DOHH2 (cell line): ENCODE data around the gene HS3ST4.

Source experiments
- H3F3A ChIP-seq: fragments of 200-600 bp; sonication (generic), shearing (Covaris generic); 2 replicates; pipeline ENCODE4 v1.6.0; 2016; ENCODE audit warnings: antibody characterized with exemption, mild to moderate bottlenecking; ENCODE audit not compliant: control insufficient read depth, insufficient read depth
- H3K27ac ChIP-seq: fragments of 200-600 bp; sonication (generic); 2 replicates; pipeline ENCODE4 v1.5.1; 2014; ENCODE audit warnings: low read depth, mild to moderate bottlenecking, low read length, moderate library complexity
- H3K27me3 ChIP-seq: fragments of 200-600 bp; sonication (generic); 2 replicates; pipeline ENCODE4 v1.6.1; 2014; ENCODE audit warnings: mild to moderate bottlenecking, low read length, mixed read lengths; ENCODE audit not compliant: control insufficient read depth
- H3K36me3 ChIP-seq: fragments of 200-600 bp; sonication (generic); 2 replicates; pipeline ENCODE4 v1.6.1; 2014; ENCODE audit warnings: mild to moderate bottlenecking, low read length, moderate library complexity, mixed read lengths; ENCODE audit not compliant: control insufficient read depth
- H3K4me1 ChIP-seq: fragments of 200-600 bp; sonication (generic); 2 replicates; pipeline ENCODE4 v1.6.1; 2014; ENCODE audit warnings: mild to moderate bottlenecking, low read length, mixed read lengths; ENCODE audit not compliant: control insufficient read depth
- H3K4me2 ChIP-seq: fragments of 200-600 bp; sonication (generic); 2 replicates; pipeline ENCODE4 v1.6.0; 2014; ENCODE audit warnings: mild to moderate bottlenecking, low read length, moderate library complexity
- H3K4me3 ChIP-seq: fragments of 200-600 bp; sonication (generic); 2 replicates; pipeline ENCODE4 v1.5.1; 2014; ENCODE audit warnings: mild to moderate bottlenecking, low read length, mixed read lengths
- H3K79me2 ChIP-seq: fragments of 200-600 bp; sonication (generic); 2 replicates; pipeline ENCODE4 v1.6.1; 2014; ENCODE audit warnings: mild to moderate bottlenecking, low read length, mixed read lengths; ENCODE audit not compliant: control insufficient read depth
- H3K9me2 ChIP-seq: fragments of 200-600 bp; sonication (generic); replicated peaks from 2 replicates; pipeline ENCODE4 v1.6.1; 2014; ENCODE audit warnings: mild to moderate bottlenecking, low read length, mixed read lengths; ENCODE audit not compliant: control insufficient read depth
- H3K9me3 ChIP-seq: fragments of 200-600 bp; sonication (generic); 2 replicates; pipeline ENCODE4 v1.6.1; 2014; ENCODE audit warnings: antibody characterized with exemption, low read length, mixed read lengths; ENCODE audit not compliant: control insufficient read depth, insufficient read depth
- H4K20me1 ChIP-seq: fragments of 200-600 bp; sonication (generic); 2 replicates; pipeline ENCODE4 v1.6.0; 2014; ENCODE audit warnings: low read depth, mild to moderate bottlenecking, antibody characterized with exemption, low read length, moderate library complexity; ENCODE audit not compliant: control insufficient read depth, insufficient read depth
- EZH2phosphoT487 ChIP-seq: fragments of 200-600 bp; sonication (generic); IDR thresholded peaks from 2 replicates; pipeline ENCODE4 v1.6.1; 2017; ENCODE audit warnings: borderline replicate concordance, mild to moderate bottlenecking, antibody characterized with exemption, low read length, moderate library complexity, mixed read lengths
- TF ChIP-seq, protein P1 (sequence below): fragments of 200-600 bp; sonication (generic); IDR thresholded peaks from one replicate; pipeline ENCODE4 v1.5.1; 2014; ENCODE audit warnings: antibody characterized with exemption, mild to moderate bottlenecking, low read depth, low read length; ENCODE audit not compliant: poor library complexity, severe bottlenecking

Gene HS3ST4

DNA sequence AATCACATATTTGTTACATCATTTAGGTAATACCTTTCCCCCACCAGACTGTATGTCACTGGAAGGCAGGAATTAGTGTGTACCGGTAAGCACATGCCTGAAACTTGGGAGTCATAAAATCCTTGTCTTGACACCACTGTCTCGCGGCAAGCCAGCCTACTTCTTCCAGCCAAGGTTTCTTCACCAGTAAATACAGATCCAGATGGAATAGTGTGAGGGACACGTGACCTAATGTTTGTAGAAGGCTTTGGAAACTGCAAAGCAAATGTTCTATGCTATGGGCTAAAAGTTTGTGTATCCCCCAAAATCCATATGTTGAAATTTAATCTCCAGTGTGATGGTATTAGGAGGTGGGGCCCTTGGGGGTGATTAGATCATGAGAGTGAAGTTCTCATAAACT, 126.1 kb downstream of the HS3ST4 start:
- Histone ChIP-seq H3K27me3 (no peaks in the 10 kb centered on the region), H3F3A (no peaks in the 10 kb centered on the region), H3K9me3 (no peaks in the 10 kb centered on the region), H3K4me2 (no peak overlapping the region), H3K79me2 (no peaks in the 10 kb centered on the region), H3K27ac (no peak overlapping the region), H3K36me3 (no peaks in the 10 kb centered on the region), H3K9me2 (no peaks in the 10 kb centered on the region), H3K4me3 (no peak overlapping the region), H3K4me1 (no peaks in the 10 kb centered on the region), H4K20me1 (no peaks in the 10 kb centered on the region)
- TF ChIP-seq, protein P1, sequence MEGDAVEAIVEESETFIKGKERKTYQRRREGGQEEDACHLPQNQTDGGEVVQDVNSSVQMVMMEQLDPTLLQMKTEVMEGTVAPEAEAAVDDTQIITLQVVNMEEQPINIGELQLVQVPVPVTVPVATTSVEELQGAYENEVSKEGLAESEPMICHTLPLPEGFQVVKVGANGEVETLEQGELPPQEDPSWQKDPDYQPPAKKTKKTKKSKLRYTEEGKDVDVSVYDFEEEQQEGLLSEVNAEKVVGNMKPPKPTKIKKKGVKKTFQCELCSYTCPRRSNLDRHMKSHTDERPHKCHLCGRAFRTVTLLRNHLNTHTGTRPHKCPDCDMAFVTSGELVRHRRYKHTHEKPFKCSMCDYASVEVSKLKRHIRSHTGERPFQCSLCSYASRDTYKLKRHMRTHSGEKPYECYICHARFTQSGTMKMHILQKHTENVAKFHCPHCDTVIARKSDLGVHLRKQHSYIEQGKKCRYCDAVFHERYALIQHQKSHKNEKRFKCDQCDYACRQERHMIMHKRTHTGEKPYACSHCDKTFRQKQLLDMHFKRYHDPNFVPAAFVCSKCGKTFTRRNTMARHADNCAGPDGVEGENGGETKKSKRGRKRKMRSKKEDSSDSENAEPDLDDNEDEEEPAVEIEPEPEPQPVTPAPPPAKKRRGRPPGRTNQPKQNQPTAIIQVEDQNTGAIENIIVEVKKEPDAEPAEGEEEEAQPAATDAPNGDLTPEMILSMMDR = no peak
- TF ChIP-seq EZH2phosphoT487 = no peak

DNA sequence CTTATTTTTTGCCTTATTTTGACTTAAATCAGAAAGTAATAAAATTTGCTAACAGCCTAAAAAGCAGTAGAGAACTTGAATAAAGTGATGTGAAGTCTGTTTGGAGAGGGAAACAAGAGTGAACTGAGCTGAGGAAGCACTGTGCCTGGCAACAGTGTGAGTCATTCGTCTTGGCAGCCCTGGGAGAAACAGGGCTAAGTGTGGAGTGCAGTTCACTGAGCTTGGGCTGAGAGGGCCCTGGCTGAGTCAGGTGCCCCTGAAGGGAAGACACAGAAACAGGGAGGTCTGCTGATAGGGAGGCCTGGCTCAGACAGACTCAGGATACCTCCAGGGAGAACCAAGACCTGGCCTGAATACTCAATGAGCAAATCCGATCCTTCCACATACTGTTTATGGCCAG, 132.1 kb downstream of the HS3ST4 start:
- Histone ChIP-seq H3K4me1 (no peaks in the 10 kb centered on the region), H3K4me3 (no peak overlapping the region), H3K36me3 (no peaks in the 10 kb centered on the region), H3F3A (no peaks in the 10 kb centered on the region), H3K4me2 (no peak overlapping the region), H4K20me1 (no peaks in the 10 kb centered on the region), H3K9me3 (no peaks in the 10 kb centered on the region), H3K9me2 (no peaks in the 10 kb centered on the region), H3K79me2 (no peaks in the 10 kb centered on the region), H3K27me3 (no peaks in the 10 kb centered on the region), H3K27ac (no peak overlapping the region)
- TF ChIP-seq EZH2phosphoT487 = no peak

DNA sequence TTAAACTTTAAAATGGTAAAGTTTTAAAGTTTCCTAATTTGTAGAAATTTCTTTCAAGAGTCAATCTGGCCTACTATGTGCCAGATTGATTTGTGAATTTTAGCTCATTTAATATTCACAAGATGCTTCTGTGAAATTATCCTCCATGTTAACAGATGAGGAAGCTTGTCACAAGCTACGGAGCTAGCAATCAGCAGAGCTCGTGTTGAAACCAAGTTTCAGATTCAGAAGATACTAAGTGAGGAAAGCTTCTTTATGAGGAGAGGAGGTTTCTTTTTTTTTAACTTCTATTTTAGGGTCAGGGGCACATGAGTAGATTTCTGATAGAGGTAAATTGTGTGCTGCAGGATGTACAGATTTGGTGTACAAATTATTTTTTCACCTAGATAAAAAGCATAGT, 135.9 kb downstream of the HS3ST4 start:
- no peak overlapping the region for H3K27ac ChIP-seq
- H4K20me1 ChIP-seq = no peaks in the 10 kb centered on the region
- H3K36me3 ChIP-seq = no peaks in the 10 kb centered on the region
- H3K27me3 ChIP-seq = no peaks in the 10 kb centered on the region
- no peaks in the 10 kb centered on the region for H3K79me2 ChIP-seq
- no peaks in the 10 kb centered on the region for H3K9me2 ChIP-seq
- TF ChIP-seq EZH2phosphoT487 = no peak
- TF ChIP-seq, protein P1 = no peak
- H3K4me2 ChIP-seq = no peak overlapping the region
- no peaks in the 10 kb centered on the region for H3F3A ChIP-seq
- no peaks in the 10 kb centered on the region for H3K4me1 ChIP-seq
- H3K4me3 ChIP-seq = no peak overlapping the region
- H3K9me3 ChIP-seq = no peaks in the 10 kb centered on the region

DNA sequence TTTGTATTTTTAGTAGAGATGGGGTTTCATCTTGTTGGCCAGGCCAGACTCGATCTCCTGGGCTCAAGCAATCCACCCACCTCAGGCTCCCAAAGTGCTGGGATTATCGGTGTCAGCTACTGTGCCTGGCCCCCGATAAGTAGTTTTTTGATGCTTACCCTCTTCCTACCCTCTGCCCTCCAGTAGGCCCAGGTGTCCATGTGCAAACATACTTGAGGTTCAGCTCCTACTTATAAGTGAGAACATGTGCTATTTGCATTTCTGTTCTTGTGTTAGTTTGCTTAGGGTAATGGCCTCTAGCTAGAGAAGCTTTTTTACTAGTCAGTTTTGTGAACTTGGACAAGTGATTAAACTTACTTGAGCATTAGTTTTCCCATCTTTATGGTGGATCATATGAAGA, 136.8 kb downstream of the HS3ST4 start:
- no peaks in the 10 kb centered on the region for H3F3A ChIP-seq
- no peaks in the 10 kb centered on the region for H3K9me3 ChIP-seq
- no peaks in the 10 kb centered on the region for H3K27me3 ChIP-seq
- H3K4me3 ChIP-seq = no peak overlapping the region
- TF ChIP-seq, protein P1 = no peak
- TF ChIP-seq EZH2phosphoT487 = no peak
- no peak overlapping the region for H3K4me2 ChIP-seq
- no peaks in the 10 kb centered on the region for H3K79me2 ChIP-seq
- no peaks in the 10 kb centered on the region for H4K20me1 ChIP-seq
- no peaks in the 10 kb centered on the region for H3K9me2 ChIP-seq
- H3K27ac ChIP-seq = no peak overlapping the region
- no peaks in the 10 kb centered on the region for H3K4me1 ChIP-seq
- H3K36me3 ChIP-seq = no peaks in the 10 kb centered on the region
